Panc1 (cell line): Measurements from ENCODE around the gene ASIC3. TPM values are rescaled to one million over a fixed set of nuclear protein-coding genes. Genes with fewer than 3 reads are reported as not detected.

Source experiments
- ATAC-seq: fragments of 200-7000 bp; cut with Tn5 transposase; 2 replicates; pipeline ENCODE4 v1.9.1; 2020; ENCODE audit warnings: mild to moderate bottlenecking, moderate library complexity
- BruUV-seq: library from RNA; stranded (reverse); fragments of 400-500 nt; replicated peaks from 2 replicates; lab custom pipeline; 2021; lab: Mats Ljungman, UMichigan
- CTCF ChIA-PET: fragments of 300-600 bp; sonication (Branson Sonifier 250); formaldehyde crosslinking; loops from one replicate; lab custom pipeline; 2022; ENCODE audit warnings: antibody characterized with exemption; lab: Charles Lee
- POLR2A ChIA-PET: fragments of 300-600 bp; sonication (Branson Sonifier 250); formaldehyde crosslinking; loops from one replicate; lab custom pipeline; 2022; ENCODE audit warnings: antibody characterized with exemption; lab: Charles Lee
- DNase-seq: peaks from one replicate; pipeline ENCODE4 v3.0.0-alpha.2; 2010; ENCODE audit warnings: low read depth, low spot score
- H3K27ac ChIP-seq: 2 replicates; pipeline ENCODE4 v1.5.1; 2011; ENCODE audit warnings: mild to moderate bottlenecking, low read length, inconsistent platforms
- H3K27me3 ChIP-seq: fragments of 200-500 bp; sonication (Bioruptor generic); 2 replicates; pipeline ENCODE4 v1.6.0; 2014; ENCODE audit warnings: low read length, inconsistent platforms; ENCODE audit not compliant: control insufficient read depth, insufficient read depth
- H3K36me3 ChIP-seq: fragments of 200-500 bp; sonication (Bioruptor generic); 2 replicates; pipeline ENCODE4 v1.5.1; 2014; ENCODE audit warnings: inconsistent platforms, mild to moderate bottlenecking, low read length, moderate library complexity; ENCODE audit not compliant: control insufficient read depth, insufficient read depth
- H3K4me1 ChIP-seq: 2 replicates; pipeline ENCODE4 v1.5.1; 2011; ENCODE audit warnings: inconsistent platforms, mild to moderate bottlenecking, low read length, moderate library complexity; ENCODE audit not compliant: control insufficient read depth, insufficient read depth
- H3K4me3 ChIP-seq, 2 experiments: 2 replicates each; pipeline ENCODE4 v1.5.1; 2011 to 2012; ENCODE audit warnings: low read depth in 2 of 2, low read length in 2 of 2, mild to moderate bottlenecking in 2 of 2, inconsistent platforms in 1 of 2, moderate library complexity in 1 of 2
- H3K9me3 ChIP-seq: fragments of 200-500 bp; sonication (Bioruptor generic); 2 replicates; pipeline ENCODE4 v1.5.1; 2014; ENCODE audit warnings: low read depth, mild to moderate bottlenecking, inconsistent platforms, low read length, moderate library complexity; ENCODE audit not compliant: control insufficient read depth, insufficient read depth
- POLR2AphosphoS5 ChIP-seq: IDR thresholded peaks from 2 replicates; pipeline ENCODE4 v1.6.1; 2012; ENCODE audit warnings: mild to moderate bottlenecking, low read depth, low read length, moderate library complexity
- SIN3A ChIP-seq: IDR thresholded peaks from 2 replicates; pipeline ENCODE4 v1.6.1; 2012; ENCODE audit warnings: low read depth, mild to moderate bottlenecking, low read length, moderate library complexity, borderline replicate concordance; ENCODE audit not compliant: insufficient read depth
- TCF7L2 ChIP-seq: IDR thresholded peaks from 2 replicates; pipeline ENCODE4 v1.6.1; 2011; ENCODE audit warnings: mild to moderate bottlenecking, low read depth, low read length, inconsistent platforms
- in situ Hi-C: cut with HindIII; loops from 2 replicates; pipeline ENCODE4 v1.10.0; 2016; ENCODE audit warnings: low sequenced_read_pairs, low pct_unique_long_range_greater_than_20kb
- intact Hi-C: fragments of 100-400 bp; cut with micrococcal nuclease; formaldehyde crosslinking; loops from one replicate; pipeline ENCODE4 v1.10.0; 2022; ENCODE audit not compliant: unreplicated experiment
- total RNA-seq: library from RNA; stranded (reverse); gene quantifications from one replicate; pipeline ENCODE4 v1.2.1, GENCODE V29; 2021; ENCODE audit not compliant: unreplicated experiment
- TF ChIP-seq, protein P1 (sequence below), 2 experiments: IDR thresholded peaks; 2 replicates each; pipeline ENCODE4 v1.6.1; 2011 to 2012; ENCODE audit warnings: low read depth in 2 of 2, control low read depth in 1 of 2, low read length in 1 of 2, mild to moderate bottlenecking in 1 of 2, moderate library complexity in 1 of 2; ENCODE audit not compliant: insufficient read depth in 1 of 2
- TF ChIP-seq, protein P2 (sequence below): fragments of 450-650 bp; IDR thresholded peaks from 2 replicates; pipeline ENCODE4 v1.5.1; 2017; ENCODE audit warnings: mild to moderate bottlenecking

The ASIC3 gene
- total RNA-seq, 1 experiment from 2014 or later: 1.3 TPM

DNA sequence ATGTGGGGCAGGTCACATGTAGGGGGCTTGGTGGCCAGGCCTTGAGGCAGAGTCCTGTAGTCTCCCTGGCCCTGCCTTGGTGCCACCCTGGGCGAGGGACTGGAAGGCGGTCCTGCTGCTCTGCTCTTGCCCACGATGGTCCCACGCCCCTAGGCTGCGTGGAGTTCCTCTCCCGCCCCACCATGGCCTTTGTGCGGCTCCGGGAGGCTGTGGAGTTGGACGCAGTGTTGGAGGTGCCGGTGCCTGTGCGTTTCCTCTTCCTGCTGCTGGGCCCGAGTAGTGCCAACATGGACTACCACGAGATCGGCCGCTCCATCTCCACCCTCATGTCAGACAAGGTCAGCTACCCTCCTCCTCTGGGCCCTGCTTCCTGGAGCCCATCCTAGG, 22.2 kb downstream of the ASIC3 start:
- ChIA-PET POLR2A (no interaction called here), CTCF (no interaction called here)
- TSS peak; percentile 16 for BruUV-seq
- no peak overlapping the region for H3K4me3 ChIP-seq
- peaks cover 4% of the 10 kb centered on the region for H3K4me1 ChIP-seq
- no peaks in the 10 kb centered on the region for H3K9me3 ChIP-seq
- H3K27ac ChIP-seq: no peak overlapping the region
- intact Hi-C loops: no loop called here
- ATAC-seq (no peak), DNase-seq (no peak)
- TF ChIP-seq POLR2AphosphoS5: no peak
- TF ChIP-seq, protein P1, sequence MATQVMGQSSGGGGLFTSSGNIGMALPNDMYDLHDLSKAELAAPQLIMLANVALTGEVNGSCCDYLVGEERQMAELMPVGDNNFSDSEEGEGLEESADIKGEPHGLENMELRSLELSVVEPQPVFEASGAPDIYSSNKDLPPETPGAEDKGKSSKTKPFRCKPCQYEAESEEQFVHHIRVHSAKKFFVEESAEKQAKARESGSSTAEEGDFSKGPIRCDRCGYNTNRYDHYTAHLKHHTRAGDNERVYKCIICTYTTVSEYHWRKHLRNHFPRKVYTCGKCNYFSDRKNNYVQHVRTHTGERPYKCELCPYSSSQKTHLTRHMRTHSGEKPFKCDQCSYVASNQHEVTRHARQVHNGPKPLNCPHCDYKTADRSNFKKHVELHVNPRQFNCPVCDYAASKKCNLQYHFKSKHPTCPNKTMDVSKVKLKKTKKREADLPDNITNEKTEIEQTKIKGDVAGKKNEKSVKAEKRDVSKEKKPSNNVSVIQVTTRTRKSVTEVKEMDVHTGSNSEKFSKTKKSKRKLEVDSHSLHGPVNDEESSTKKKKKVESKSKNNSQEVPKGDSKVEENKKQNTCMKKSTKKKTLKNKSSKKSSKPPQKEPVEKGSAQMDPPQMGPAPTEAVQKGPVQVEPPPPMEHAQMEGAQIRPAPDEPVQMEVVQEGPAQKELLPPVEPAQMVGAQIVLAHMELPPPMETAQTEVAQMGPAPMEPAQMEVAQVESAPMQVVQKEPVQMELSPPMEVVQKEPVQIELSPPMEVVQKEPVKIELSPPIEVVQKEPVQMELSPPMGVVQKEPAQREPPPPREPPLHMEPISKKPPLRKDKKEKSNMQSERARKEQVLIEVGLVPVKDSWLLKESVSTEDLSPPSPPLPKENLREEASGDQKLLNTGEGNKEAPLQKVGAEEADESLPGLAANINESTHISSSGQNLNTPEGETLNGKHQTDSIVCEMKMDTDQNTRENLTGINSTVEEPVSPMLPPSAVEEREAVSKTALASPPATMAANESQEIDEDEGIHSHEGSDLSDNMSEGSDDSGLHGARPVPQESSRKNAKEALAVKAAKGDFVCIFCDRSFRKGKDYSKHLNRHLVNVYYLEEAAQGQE (IDR thresholded peaks at IDR 0.05; ENCODE audit: insufficient read depth in 1 of 2, low read depth in 2 of 2, low read length in 1 of 2): no peak
- TF ChIP-seq TCF7L2: no peak
- TF ChIP-seq, protein P2, sequence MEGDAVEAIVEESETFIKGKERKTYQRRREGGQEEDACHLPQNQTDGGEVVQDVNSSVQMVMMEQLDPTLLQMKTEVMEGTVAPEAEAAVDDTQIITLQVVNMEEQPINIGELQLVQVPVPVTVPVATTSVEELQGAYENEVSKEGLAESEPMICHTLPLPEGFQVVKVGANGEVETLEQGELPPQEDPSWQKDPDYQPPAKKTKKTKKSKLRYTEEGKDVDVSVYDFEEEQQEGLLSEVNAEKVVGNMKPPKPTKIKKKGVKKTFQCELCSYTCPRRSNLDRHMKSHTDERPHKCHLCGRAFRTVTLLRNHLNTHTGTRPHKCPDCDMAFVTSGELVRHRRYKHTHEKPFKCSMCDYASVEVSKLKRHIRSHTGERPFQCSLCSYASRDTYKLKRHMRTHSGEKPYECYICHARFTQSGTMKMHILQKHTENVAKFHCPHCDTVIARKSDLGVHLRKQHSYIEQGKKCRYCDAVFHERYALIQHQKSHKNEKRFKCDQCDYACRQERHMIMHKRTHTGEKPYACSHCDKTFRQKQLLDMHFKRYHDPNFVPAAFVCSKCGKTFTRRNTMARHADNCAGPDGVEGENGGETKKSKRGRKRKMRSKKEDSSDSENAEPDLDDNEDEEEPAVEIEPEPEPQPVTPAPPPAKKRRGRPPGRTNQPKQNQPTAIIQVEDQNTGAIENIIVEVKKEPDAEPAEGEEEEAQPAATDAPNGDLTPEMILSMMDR: no peak
- TF ChIP-seq SIN3A: no peak
- no peaks in the 10 kb centered on the region for H3K27me3 ChIP-seq
- in situ Hi-C loops: no loop called here
- peaks cover 17% of the 10 kb centered on the region for H3K36me3 ChIP-seq

DNA sequence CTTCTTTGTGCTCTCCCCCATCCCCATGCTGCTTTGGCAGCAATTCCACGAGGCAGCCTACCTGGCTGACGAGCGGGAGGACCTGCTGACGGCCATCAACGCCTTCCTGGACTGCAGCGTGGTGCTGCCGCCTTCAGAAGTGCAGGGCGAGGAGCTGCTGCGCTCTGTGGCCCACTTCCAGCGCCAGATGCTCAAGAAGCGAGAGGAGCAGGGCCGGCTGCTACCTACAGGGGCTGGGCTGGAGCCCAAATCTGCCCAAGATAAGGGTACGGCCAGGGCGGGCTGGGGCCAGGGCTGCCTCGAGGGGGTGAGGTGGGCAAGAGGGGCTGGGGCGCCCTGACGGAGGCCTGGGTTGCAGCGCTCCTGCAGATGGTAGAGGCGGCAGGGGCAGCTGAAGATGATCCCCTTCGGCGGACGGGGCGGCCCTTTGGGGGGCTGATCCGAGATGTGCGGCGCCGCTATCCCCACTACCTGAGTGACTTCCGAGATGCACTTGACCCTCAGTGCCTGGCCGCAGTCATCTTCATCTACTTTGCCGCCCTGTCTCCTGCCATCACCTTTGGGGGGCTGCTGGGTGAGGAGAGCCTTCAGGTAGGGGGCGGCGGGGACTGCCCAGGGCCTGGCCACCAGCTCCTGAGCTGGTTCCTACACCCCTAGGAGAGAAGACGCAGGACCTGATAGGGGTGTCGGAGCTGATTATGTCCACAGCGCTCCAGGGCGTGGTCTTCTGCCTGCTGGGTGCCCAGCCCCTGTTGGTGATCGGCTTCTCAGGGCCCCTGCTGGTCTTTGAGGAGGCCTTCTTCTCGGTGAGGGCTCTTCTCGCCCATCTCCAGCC, 22.9 kb downstream of the ASIC3 start:
- ATAC-seq (no peak), DNase-seq (no peak)
- H3K4me3 ChIP-seq: no peak overlapping the region
- no peaks in the 10 kb centered on the region for H3K27me3 ChIP-seq
- H3K4me1 ChIP-seq: peaks cover 9% of the 10 kb centered on the region
- in situ Hi-C loops: no loop called here
- TF ChIP-seq, protein P2: no peak
- TF ChIP-seq SIN3A (no peak), TCF7L2 (no peak), POLR2AphosphoS5 (no peak)
- TF ChIP-seq, protein P1 (IDR thresholded peaks at IDR 0.05; ENCODE audit: insufficient read depth in 1 of 2, low read depth in 2 of 2, low read length in 1 of 2): no peak
- H3K36me3 ChIP-seq: peaks cover 12% of the 10 kb centered on the region
- POLR2A ChIA-PET: interaction anchor here (0.5 kb wide), 1 partner anchor 346 kb away, joined by 13 read pairs; no protein-coding TSS in a partner anchor
- BruUV-seq: no TSS peak
- CTCF ChIA-PET: no interaction called here
- intact Hi-C loops: no loop called here
- no peaks in the 10 kb centered on the region for H3K9me3 ChIP-seq
- H3K27ac ChIP-seq: no peak overlapping the region
